ENCODE measurements around the gene XPNPEP2.

XPNPEP2 gene, protein sequence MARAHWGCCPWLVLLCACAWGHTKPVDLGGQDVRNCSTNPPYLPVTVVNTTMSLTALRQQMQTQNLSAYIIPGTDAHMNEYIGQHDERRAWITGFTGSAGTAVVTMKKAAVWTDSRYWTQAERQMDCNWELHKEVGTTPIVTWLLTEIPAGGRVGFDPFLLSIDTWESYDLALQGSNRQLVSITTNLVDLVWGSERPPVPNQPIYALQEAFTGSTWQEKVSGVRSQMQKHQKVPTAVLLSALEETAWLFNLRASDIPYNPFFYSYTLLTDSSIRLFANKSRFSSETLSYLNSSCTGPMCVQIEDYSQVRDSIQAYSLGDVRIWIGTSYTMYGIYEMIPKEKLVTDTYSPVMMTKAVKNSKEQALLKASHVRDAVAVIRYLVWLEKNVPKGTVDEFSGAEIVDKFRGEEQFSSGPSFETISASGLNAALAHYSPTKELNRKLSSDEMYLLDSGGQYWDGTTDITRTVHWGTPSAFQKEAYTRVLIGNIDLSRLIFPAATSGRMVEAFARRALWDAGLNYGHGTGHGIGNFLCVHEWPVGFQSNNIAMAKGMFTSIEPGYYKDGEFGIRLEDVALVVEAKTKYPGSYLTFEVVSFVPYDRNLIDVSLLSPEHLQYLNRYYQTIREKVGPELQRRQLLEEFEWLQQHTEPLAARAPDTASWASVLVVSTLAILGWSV

DNA sequence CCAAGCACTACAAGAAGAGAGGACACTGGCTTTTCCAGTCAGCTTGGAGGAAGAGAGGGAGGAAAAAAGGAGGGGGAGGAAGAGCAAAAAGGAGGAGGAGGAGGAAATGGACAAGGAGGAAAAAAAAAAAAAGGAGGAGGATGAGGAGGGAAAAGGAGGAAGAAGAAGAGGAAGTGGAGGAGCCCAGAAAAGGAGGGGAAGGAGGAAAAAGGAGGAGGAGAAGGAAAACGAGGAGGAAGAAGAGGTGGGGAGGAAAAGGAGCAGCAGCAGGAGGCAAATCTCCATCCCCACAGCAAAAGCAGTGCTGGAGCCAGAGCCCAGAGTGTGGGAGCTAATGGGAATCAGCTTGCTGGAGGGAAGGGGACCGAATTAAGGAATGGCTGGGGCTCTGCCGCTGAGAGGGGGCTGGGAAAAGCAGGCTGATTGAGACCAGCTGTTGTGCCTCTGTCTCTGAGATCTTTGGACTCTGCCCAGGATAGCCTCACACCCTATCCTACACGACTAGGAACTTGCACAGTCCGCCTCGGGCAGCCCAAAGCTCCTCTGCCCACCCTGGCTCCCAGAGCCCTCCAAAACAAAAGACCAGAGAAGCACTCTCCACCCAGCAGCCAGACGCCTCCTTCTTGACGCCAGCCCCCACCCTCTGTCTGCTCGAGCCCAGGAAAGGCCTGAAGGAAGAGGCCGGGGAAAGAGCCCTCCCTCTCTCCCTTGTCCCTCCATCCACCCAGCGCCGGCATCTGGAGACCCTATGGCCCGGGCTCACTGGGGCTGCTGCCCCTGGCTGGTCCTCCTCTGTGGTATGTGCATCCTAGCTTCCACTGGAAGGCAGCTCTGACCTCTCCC lies at the start of gene XPNPEP2:
Gene XPNPEP2 (plus strand): TSS at position 514 of the 843 bp plus-strand sequence. CDS start 235 bp downstream, at position 749.
- no peak for DNase-seq (ENCODE audit: low read depth)
- H3K4me3 ChIP-seq (ENCODE audit: low read length) = no peak within 1 kb of the TSS
- TF ChIP-seq, protein P1, sequence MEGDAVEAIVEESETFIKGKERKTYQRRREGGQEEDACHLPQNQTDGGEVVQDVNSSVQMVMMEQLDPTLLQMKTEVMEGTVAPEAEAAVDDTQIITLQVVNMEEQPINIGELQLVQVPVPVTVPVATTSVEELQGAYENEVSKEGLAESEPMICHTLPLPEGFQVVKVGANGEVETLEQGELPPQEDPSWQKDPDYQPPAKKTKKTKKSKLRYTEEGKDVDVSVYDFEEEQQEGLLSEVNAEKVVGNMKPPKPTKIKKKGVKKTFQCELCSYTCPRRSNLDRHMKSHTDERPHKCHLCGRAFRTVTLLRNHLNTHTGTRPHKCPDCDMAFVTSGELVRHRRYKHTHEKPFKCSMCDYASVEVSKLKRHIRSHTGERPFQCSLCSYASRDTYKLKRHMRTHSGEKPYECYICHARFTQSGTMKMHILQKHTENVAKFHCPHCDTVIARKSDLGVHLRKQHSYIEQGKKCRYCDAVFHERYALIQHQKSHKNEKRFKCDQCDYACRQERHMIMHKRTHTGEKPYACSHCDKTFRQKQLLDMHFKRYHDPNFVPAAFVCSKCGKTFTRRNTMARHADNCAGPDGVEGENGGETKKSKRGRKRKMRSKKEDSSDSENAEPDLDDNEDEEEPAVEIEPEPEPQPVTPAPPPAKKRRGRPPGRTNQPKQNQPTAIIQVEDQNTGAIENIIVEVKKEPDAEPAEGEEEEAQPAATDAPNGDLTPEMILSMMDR (IDR thresholded peaks at IDR 0.05; ENCODE audit: insufficient read depth, low read depth, low read length, missing control alignments) = no peak

DNA sequence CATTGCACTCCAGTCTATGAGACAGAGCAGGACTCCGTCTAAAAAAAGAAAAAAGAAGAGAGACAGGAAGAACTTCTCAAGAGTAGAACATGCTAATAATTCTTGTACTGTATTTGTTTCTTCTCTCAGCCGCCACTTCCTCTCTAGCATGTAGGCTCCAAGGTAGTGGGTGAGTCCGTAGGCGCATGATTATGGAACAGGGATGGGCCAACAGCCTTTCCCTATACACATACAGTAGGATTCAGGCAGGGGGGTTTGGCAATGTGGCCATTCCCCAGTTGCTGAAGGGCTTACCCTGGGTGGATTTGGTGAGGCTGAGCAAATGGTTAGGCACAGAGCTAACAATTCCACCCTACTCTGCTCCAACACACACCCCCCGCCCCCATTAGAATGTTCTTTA lies 49.0 kb upstream of the XPNPEP2 start:
- no peak for DNase-seq (ENCODE audit: low read depth)
- H3K4me3 ChIP-seq (ENCODE audit: low read length) = no peak overlapping the region
- TF ChIP-seq, protein P1 (IDR thresholded peaks at IDR 0.05; ENCODE audit: insufficient read depth, low read depth, low read length, missing control alignments) = no peak

DNA sequence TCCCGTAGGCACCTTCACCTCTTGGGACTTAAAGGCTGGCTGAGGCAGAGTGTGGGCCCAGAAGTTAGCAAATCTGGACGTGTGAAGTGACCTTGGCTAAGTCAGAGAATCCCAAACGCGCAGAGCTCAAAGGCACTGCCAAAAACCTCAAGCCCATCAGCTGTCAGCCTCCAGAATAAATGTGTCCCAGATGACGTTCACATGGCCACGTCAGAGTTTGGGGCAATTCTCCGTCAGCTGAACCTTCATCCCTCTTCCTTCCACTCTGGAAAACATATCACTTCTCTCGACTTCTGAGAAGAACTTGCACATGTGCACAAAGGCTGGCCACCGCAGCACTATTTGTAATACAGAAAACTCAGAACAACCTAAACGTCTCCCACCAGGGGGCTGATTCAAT lies 48.3 kb upstream of the XPNPEP2 start:
- DNase-seq (ENCODE audit: low read depth) = no peak
- no peak overlapping the region for H3K4me3 ChIP-seq (ENCODE audit: low read length)
- TF ChIP-seq, protein P1 (IDR thresholded peaks at IDR 0.05; ENCODE audit: insufficient read depth, low read depth, low read length, missing control alignments) = no peak

DNA sequence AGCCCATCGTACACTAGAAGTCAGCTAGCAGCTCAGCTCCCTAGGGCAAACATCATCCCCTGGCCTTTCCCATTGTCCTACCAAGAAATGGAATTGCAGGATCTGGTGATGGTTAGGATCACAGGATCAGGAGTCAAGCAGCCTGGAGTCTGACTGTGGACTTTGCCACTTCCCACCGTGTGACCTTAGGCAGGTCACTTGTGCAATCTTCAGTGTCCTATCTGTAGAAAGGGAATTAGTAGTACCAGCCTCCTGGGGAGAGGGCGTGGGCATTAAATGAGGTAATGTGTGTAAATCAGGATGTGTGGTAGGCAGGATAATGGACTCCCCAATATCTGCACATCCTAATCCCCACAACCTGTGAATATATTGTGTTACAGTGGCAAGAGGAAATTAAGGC lies 45.4 kb upstream of the XPNPEP2 start:
- H3K4me3 ChIP-seq (ENCODE audit: low read length) = no peak overlapping the region
- no peak for DNase-seq (ENCODE audit: low read depth)
- TF ChIP-seq, protein P1 (IDR thresholded peaks at IDR 0.05; ENCODE audit: insufficient read depth, low read depth, low read length, missing control alignments) = no peak

DNA sequence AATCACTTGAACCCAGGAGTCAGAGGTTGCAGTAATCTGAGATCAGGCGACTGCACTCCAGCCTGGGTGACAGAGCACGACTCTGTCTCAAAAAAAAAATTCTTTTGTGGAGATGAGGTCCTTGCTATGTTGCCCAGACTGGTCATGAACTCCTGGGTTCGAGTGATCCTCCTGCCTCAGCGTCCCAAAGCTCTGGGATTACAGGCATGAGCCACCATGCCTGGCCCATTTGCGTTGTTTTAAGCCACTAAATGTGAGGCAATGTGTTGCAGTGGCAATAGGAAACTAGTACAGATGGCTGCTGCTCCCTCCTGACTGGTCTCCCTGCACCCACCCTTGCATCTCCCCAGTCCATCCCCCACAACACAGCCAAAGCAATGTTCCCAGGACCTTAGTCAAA lies 44.0 kb upstream of the XPNPEP2 start:
- no peak overlapping the region for H3K4me3 ChIP-seq (ENCODE audit: low read length)
- TF ChIP-seq, protein P1 (IDR thresholded peaks at IDR 0.05; ENCODE audit: insufficient read depth, low read depth, low read length, missing control alignments) = no peak
- DNase-seq (ENCODE audit: low read depth) = no peak

DNA sequence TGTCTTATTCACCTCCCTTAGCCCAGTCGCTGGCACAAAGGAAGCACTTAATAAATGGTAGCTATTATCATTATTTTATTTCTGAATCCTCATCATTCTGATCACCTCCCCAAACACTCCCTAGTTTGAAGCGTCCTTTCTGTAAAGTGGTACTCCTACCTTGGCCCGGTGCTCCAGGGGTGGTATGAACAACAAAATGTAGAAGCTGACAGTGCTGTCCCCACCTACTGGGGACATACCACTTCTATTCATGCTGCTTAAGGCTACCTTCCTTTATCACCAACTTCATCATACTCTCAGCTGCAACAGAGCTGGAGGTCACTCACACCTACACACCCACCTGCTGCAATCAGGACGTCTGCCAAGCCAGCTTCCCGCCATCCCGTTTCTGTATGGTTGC lies 43.2 kb upstream of the XPNPEP2 start:
- H3K4me3 ChIP-seq (ENCODE audit: low read length) = no peak overlapping the region
- TF ChIP-seq, protein P1 (IDR thresholded peaks at IDR 0.05; ENCODE audit: insufficient read depth, low read depth, low read length, missing control alignments) = no peak
- no peak for DNase-seq (ENCODE audit: low read depth)

Measured in epithelial cell of esophagus (primary cell).